Stomach (tissue), 4 donors: Measurements from ENCODE around the gene NPAS3.

Source experiments
- CTCF ChIP-seq, 7 experiments: fragments of 450-650 bp in 4 of 7; fragments of 200-600 bp in 3 of 7; sonication (generic) in 3 of 7; IDR thresholded peaks; one replicate each; pipeline ENCODE4 v1.5.1; 2016 to 2019; ENCODE audit warnings: antibody characterized with exemption in 7 of 7, control low read depth in 2 of 7, mild to moderate bottlenecking in 1 of 7
- EP300 ChIP-seq: sonication (generic); formaldehyde crosslinking; IDR thresholded peaks from one replicate; pipeline ENCODE4 v1.6.1; 2017; ENCODE audit warnings: antibody characterized with exemption
- POLR2A ChIP-seq, 4 donors: fragments of 450-650 bp; IDR thresholded peaks; one replicate each; pipeline ENCODE4 v1.6.1; 2016; ENCODE audit warnings: antibody characterized with exemption in 4 of 4, control low read depth in 2 of 4, mild to moderate bottlenecking in 1 of 4, moderate library complexity in 1 of 4
- POLR2AphosphoS5 ChIP-seq, 3 donors: sonication (generic); formaldehyde crosslinking; IDR thresholded peaks; one replicate each; pipeline ENCODE4 v1.6.1; 2016; ENCODE audit warnings: antibody characterized with exemption in 3 of 3

- TF ChIP-seq CTCF (IDR thresholded peaks at IDR 0.05) (no peak), POLR2A (IDR thresholded peaks at IDR 0.05) (no peak), EP300 (no peak), POLR2AphosphoS5 (IDR thresholded peaks at IDR 0.05) (no peak)
Observed at GRCh38 chr14:32932914-32933628, 5.6 kb upstream of the NPAS3 start.
